HG03039 (cell line): ENCODE results near the gene ST6GALNAC6.
"Not testable (repeated sequence)": the region's sequence is repeated elsewhere in the genome, so short reads cannot be mapped to it uniquely, and the experiment has no call there.

ENCODE experiments used
- ATAC-seq: cut with Tn5 transposase; IDR thresholded peaks from one replicate; pipeline ENCODE4 v1.9.1; 2021; ENCODE audit warnings: mild to moderate bottlenecking, moderate library complexity; ENCODE audit not compliant: unreplicated experiment

The ST6GALNAC6 gene

DNA sequence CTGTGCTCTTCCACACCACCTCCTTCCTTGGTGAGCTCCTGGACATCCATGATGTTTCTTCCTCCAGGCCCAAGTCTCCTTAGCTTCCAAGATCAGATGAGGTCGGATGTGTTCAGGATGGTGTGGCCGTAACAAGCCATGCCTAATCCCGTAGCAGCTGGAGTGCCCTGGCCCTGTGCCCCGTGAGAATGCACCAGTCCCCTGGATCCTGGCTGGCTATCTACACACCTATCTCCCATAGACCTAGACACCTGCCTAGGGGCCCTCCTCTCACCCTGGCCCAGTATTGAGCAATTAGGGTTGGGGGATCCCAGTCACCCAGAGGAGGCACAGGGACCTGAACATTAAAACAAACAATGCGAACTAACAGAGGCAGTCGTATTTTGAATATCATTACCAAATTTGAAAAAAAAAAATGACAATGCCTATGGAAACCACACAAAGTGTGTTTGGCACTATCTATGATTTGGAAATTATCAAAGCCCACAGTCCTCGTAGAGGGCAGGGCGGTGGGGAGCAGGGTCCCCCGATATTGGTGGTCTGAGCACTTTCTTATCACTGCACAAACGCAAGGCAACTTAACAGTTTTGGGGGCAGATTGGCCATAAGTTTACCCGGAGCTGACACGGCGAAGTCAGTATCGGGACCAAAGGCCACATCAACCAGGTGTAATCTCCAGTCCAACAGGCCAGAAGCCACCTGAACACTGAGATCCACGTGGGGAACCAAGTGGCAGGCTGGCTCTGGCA is 58.1 kb downstream of the ST6GALNAC6 start:
- ATAC-seq: no peak

DNA sequence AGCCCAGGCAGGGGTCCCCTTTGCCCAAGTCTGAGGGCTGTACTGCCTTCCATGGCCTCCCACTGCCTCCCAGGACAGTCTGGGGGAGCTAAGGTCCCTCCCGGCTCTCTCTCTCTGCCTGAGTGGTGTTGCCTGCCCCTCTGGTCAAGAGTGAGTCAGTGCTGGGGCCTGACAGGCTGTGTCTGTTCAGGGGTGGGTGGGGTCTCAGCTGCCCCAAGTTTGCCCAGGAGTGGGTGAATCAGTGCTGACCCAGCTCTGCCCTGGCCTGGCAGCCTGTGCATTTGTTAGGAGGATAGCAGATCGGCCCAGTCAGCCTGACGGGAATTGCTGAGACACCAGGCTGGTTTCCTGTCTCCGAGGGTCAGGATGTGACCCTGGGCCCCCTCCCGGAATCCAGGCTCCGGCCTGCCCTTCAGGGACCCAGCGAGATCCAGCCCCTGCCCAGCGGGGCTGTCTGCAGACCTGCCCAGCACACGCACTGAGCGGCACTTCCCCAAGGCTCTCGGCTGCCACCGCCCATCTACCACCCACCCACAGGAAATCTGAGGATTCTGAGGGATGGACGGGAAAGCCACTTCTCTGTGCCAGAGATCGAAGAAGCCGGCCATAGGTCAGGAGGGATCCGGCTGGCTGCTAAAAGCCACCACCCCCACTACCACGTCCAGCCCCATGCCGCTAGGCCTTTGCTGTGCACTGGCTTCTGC is 60.9 kb downstream of the ST6GALNAC6 start:
- no peak for ATAC-seq

DNA sequence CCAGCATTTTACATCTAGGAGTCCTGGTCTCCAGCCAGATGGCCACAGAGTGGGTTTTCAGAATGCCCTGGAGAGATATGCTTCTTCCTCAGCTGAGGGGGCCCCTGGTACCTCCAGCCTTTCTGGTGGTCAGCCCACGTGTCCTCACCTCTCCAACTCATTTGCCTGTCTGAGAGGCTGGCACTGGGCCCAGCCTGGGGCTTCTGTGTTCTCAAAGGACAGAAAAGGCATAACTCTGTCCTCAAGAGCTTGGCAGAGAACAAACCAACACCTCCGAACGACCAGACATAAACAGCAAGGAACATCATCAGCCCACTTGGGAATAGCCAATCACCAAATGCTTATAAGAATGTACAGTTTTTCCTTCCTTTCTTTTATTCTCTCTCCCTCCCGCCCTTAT is 62.1 kb downstream of the ST6GALNAC6 start:
- no peak for ATAC-seq

DNA sequence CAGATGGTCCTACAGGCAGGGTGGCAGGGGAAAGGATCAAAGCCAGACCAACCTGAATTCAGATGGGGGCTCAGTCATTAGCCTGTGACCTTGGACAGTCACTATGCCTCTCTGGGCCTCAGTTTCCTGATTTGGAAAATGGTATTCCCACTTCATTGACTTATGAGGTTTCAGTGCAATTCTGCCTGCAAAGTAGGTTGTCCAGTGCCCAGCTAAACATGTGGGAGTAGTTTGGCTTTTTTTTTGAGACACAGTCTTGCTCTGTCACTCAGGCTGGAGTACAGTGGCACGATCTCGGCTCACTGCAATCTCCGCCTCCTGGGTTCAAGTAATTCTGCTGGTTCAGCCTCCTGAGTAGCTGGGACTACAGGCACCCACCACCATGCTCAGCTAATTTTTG is 62.8 kb downstream of the ST6GALNAC6 start:
- not testable (repeated sequence) for ATAC-seq

DNA sequence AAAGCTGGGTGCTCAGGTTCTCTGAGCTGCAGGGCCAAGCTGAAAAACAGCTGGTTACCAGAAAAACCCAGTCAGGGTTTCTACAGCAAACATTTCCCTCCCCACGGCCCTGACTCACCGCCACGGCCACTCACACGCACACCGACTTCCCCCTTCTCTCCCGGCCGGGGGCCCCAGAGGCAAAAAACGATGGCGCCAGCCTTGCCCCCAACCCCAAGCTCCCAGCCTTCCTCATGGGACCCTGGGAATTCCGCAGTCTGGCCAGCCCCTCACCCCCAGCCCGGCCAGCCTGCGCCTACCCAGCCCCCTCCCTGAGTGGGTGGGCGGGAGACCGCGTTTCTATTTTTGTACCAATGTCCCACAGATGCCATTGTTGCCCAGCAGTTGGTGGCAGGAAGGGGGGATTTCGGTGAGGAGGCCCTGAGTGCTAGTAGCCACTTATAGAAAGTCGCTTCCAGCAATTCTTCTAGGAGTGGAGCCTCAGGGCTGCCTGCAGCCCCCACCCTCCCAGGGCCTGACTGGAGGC is 63.3 kb downstream of the ST6GALNAC6 start:
- ATAC-seq: no peak
